Panc1 (cell line): ENCODE results near the gene WAPL. TPM values are rescaled to one million over a fixed set of nuclear protein-coding genes. Genes with fewer than 3 reads are reported as not detected.

ENCODE experiments used
- ATAC-seq: fragments of 200-7000 bp; cut with Tn5 transposase; 2 replicates; pipeline ENCODE4 v1.9.1; 2020; ENCODE audit warnings: mild to moderate bottlenecking, moderate library complexity
- BruUV-seq: library from RNA; stranded (reverse); fragments of 400-500 nt; replicated peaks from 2 replicates; lab custom pipeline; 2021; lab: Mats Ljungman, UMichigan
- CTCF ChIA-PET: fragments of 300-600 bp; sonication (Branson Sonifier 250); formaldehyde crosslinking; loops from one replicate; lab custom pipeline; 2022; ENCODE audit warnings: antibody characterized with exemption; lab: Charles Lee
- POLR2A ChIA-PET: fragments of 300-600 bp; sonication (Branson Sonifier 250); formaldehyde crosslinking; loops from one replicate; lab custom pipeline; 2022; ENCODE audit warnings: antibody characterized with exemption; lab: Charles Lee
- DNase-seq: peaks from one replicate; pipeline ENCODE4 v3.0.0-alpha.2; 2010; ENCODE audit warnings: low read depth, low spot score
- H3K27ac ChIP-seq: 2 replicates; pipeline ENCODE4 v1.5.1; 2011; ENCODE audit warnings: mild to moderate bottlenecking, low read length, inconsistent platforms
- H3K27me3 ChIP-seq: fragments of 200-500 bp; sonication (Bioruptor generic); 2 replicates; pipeline ENCODE4 v1.6.0; 2014; ENCODE audit warnings: low read length, inconsistent platforms; ENCODE audit not compliant: control insufficient read depth, insufficient read depth
- H3K36me3 ChIP-seq: fragments of 200-500 bp; sonication (Bioruptor generic); 2 replicates; pipeline ENCODE4 v1.5.1; 2014; ENCODE audit warnings: inconsistent platforms, mild to moderate bottlenecking, low read length, moderate library complexity; ENCODE audit not compliant: control insufficient read depth, insufficient read depth
- H3K4me1 ChIP-seq: 2 replicates; pipeline ENCODE4 v1.5.1; 2011; ENCODE audit warnings: inconsistent platforms, mild to moderate bottlenecking, low read length, moderate library complexity; ENCODE audit not compliant: control insufficient read depth, insufficient read depth
- H3K4me3 ChIP-seq, 2 experiments: 2 replicates each; pipeline ENCODE4 v1.5.1; 2011 to 2012; ENCODE audit warnings: low read depth in 2 of 2, low read length in 2 of 2, mild to moderate bottlenecking in 2 of 2, inconsistent platforms in 1 of 2, moderate library complexity in 1 of 2
- H3K9me3 ChIP-seq: fragments of 200-500 bp; sonication (Bioruptor generic); 2 replicates; pipeline ENCODE4 v1.5.1; 2014; ENCODE audit warnings: low read depth, mild to moderate bottlenecking, inconsistent platforms, low read length, moderate library complexity; ENCODE audit not compliant: control insufficient read depth, insufficient read depth
- POLR2AphosphoS5 ChIP-seq: IDR thresholded peaks from 2 replicates; pipeline ENCODE4 v1.6.1; 2012; ENCODE audit warnings: mild to moderate bottlenecking, low read depth, low read length, moderate library complexity
- SIN3A ChIP-seq: IDR thresholded peaks from 2 replicates; pipeline ENCODE4 v1.6.1; 2012; ENCODE audit warnings: low read depth, mild to moderate bottlenecking, low read length, moderate library complexity, borderline replicate concordance; ENCODE audit not compliant: insufficient read depth
- TCF7L2 ChIP-seq: IDR thresholded peaks from 2 replicates; pipeline ENCODE4 v1.6.1; 2011; ENCODE audit warnings: mild to moderate bottlenecking, low read depth, low read length, inconsistent platforms
- in situ Hi-C: cut with HindIII; loops from 2 replicates; pipeline ENCODE4 v1.10.0; 2016; ENCODE audit warnings: low sequenced_read_pairs, low pct_unique_long_range_greater_than_20kb
- intact Hi-C: fragments of 100-400 bp; cut with micrococcal nuclease; formaldehyde crosslinking; loops from one replicate; pipeline ENCODE4 v1.10.0; 2022; ENCODE audit not compliant: unreplicated experiment
- total RNA-seq: library from RNA; stranded (reverse); gene quantifications from one replicate; pipeline ENCODE4 v1.2.1, GENCODE V29; 2021; ENCODE audit not compliant: unreplicated experiment
- TF ChIP-seq, protein P1 (sequence below), 2 experiments: IDR thresholded peaks; 2 replicates each; pipeline ENCODE4 v1.6.1; 2011 to 2012; ENCODE audit warnings: low read depth in 2 of 2, control low read depth in 1 of 2, low read length in 1 of 2, mild to moderate bottlenecking in 1 of 2, moderate library complexity in 1 of 2; ENCODE audit not compliant: insufficient read depth in 1 of 2
- TF ChIP-seq, protein P2 (sequence below): fragments of 450-650 bp; IDR thresholded peaks from 2 replicates; pipeline ENCODE4 v1.5.1; 2017; ENCODE audit warnings: mild to moderate bottlenecking

WAPL gene
- total RNA-seq, 1 experiment from 2014 or later, result 56.2 TPM

DNA sequence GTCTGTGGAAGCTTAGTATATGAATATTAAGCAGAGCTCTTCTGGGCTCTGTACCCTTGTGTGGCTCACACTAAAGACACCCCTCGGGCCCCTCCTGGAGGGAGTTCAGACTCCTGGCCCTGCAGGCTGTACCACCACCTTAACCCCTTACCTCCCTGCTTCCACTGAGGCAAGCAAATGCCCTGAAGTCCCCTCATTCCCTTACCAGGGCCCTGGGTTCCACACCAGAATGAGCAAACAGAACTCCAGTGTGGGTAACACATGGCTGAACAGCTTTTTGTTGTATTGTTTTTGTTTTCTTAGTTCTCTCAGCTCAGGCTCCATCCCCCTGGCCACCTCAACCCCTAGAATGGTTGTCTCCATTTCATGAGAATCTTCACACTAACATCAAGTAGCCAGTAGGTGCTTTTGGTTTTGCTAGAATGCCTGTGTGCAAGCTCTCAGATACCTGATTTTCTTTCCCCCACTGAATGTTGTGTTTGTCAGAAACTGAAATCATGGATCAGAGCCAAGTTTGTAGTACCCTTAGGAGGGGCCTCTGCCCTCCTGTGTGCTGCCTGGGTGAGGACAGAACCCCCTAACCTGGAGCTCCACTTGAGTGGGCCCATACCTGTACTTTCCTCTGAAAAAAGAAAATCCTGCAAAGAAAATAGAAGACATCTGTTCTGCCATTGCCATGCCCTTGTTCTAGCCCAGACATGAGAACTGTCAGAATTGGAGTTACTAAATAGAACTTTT lies 2.8 kb upstream of the WAPL start:
- ChIA-PET POLR2A (interaction anchor here (0.6 kb wide), 1 partner anchor 214 kb away, joined by 15 read pairs; no protein-coding TSS in a partner anchor), CTCF (interaction anchor here (0.6 kb wide), 1 partner anchor 47 kb away, joined by 4 read pairs; no protein-coding TSS in a partner anchor)
- Histone ChIP-seq H3K27ac (no peak overlapping the region), H3K9me3 (no peaks in the 10 kb centered on the region), H3K4me1 (peaks cover 25% of the 10 kb centered on the region), H3K4me3 (no peak overlapping the region), H3K27me3 (no peaks in the 10 kb centered on the region), H3K36me3 (no peaks in the 10 kb centered on the region; the same call in 1 of the 2 replicates)
- in situ Hi-C loops, result no loop called here
- TF ChIP-seq, protein P1, sequence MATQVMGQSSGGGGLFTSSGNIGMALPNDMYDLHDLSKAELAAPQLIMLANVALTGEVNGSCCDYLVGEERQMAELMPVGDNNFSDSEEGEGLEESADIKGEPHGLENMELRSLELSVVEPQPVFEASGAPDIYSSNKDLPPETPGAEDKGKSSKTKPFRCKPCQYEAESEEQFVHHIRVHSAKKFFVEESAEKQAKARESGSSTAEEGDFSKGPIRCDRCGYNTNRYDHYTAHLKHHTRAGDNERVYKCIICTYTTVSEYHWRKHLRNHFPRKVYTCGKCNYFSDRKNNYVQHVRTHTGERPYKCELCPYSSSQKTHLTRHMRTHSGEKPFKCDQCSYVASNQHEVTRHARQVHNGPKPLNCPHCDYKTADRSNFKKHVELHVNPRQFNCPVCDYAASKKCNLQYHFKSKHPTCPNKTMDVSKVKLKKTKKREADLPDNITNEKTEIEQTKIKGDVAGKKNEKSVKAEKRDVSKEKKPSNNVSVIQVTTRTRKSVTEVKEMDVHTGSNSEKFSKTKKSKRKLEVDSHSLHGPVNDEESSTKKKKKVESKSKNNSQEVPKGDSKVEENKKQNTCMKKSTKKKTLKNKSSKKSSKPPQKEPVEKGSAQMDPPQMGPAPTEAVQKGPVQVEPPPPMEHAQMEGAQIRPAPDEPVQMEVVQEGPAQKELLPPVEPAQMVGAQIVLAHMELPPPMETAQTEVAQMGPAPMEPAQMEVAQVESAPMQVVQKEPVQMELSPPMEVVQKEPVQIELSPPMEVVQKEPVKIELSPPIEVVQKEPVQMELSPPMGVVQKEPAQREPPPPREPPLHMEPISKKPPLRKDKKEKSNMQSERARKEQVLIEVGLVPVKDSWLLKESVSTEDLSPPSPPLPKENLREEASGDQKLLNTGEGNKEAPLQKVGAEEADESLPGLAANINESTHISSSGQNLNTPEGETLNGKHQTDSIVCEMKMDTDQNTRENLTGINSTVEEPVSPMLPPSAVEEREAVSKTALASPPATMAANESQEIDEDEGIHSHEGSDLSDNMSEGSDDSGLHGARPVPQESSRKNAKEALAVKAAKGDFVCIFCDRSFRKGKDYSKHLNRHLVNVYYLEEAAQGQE (IDR thresholded peaks at IDR 0.05; ENCODE audit: insufficient read depth in 1 of 2, low read depth in 2 of 2, low read length in 1 of 2), result no peak
- no peak for TF ChIP-seq TCF7L2
- ATAC-seq (no peak), DNase-seq (no peak)
- intact Hi-C loops, result loop anchor here (5.0 kb wide), 1 partner anchor 63 kb away; no protein-coding TSS in a partner anchor
- no TSS peak for BruUV-seq

DNA sequence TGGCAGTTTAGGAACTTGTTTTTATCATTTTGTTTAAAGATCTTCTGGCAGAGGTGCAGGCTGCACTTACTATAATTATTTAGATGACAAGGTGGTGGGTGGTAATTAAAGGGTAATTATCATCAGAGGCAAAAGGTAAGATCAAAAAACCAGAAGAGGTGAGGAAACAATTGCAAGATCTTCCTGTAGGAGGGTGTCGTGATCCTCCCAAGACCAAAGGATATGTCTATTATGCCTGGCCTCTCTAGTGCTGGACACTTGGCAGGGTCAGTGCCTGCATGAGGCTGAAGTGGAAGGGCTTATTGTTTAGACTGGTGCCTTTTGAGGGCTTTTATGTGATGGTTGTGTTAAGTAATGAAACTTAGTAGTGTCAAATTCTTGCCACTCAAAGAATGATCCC lies 1.8 kb upstream of the WAPL start:
- intact Hi-C loops, result loop anchor here (5.0 kb wide), 1 partner anchor 64 kb away; no protein-coding TSS in a partner anchor
- Histone ChIP-seq H3K4me3 (peak overlapping the region; percentile 72 to 76; a peak in 2 of 4 replicates), H3K36me3 (peaks cover 4% of the 10 kb centered on the region), H3K4me1 (peaks cover 33% of the 10 kb centered on the region), H3K27me3 (no peaks in the 10 kb centered on the region), H3K9me3 (no peaks in the 10 kb centered on the region), H3K27ac (no peak overlapping the region; the same call in 1 of the 2 replicates)
- TF ChIP-seq TCF7L2 (no peak), POLR2AphosphoS5 (no peak), SIN3A (no peak)
- TF ChIP-seq, protein P2, sequence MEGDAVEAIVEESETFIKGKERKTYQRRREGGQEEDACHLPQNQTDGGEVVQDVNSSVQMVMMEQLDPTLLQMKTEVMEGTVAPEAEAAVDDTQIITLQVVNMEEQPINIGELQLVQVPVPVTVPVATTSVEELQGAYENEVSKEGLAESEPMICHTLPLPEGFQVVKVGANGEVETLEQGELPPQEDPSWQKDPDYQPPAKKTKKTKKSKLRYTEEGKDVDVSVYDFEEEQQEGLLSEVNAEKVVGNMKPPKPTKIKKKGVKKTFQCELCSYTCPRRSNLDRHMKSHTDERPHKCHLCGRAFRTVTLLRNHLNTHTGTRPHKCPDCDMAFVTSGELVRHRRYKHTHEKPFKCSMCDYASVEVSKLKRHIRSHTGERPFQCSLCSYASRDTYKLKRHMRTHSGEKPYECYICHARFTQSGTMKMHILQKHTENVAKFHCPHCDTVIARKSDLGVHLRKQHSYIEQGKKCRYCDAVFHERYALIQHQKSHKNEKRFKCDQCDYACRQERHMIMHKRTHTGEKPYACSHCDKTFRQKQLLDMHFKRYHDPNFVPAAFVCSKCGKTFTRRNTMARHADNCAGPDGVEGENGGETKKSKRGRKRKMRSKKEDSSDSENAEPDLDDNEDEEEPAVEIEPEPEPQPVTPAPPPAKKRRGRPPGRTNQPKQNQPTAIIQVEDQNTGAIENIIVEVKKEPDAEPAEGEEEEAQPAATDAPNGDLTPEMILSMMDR, result no peak; the same call in 1 of the 2 replicates
- TF ChIP-seq, protein P1 (IDR thresholded peaks at IDR 0.05; ENCODE audit: insufficient read depth in 1 of 2, low read depth in 2 of 2, low read length in 1 of 2), result no peak
- ChIA-PET CTCF (interaction anchor here (0.6 kb wide), 1 partner anchor 48 kb away, joined by 4 read pairs; no protein-coding TSS in a partner anchor), POLR2A (no interaction called here)
- DNase-seq, result no peak
- in situ Hi-C loops, result no loop called here
- ATAC-seq, result no peak
- no TSS peak for BruUV-seq
